ENCODE measurements around the gene CEP104.
A peak's percentile ranks its signal among the peaks of the same experiment; 100 is the strongest.

CEP104 gene

GRCh38 chr1:3900150-3900968, 43.3 kb upstream of the CEP104 start, which contains the start of gene C1orf174:
C1orf174 (minus strand) TSS chr1:3900272; CDS start chr1:3900186, 86 bp downstream.
- no peak for TF ChIP-seq CTCF (IDR thresholded peaks at IDR 0.05; ENCODE audit: control insufficient read depth, insufficient read depth, low read depth, low read length, missing control alignments)
- H3K4me3 ChIP-seq (ENCODE audit: control insufficient read depth, low read depth, low read length), result peak within 1 kb of the TSS; percentile 83
- peak; percentile 94 for DNase-seq (ENCODE audit: low read depth)

GRCh38 chr1:3899754-3900149, 42.7 kb upstream of the CEP104 start:
- DNase-seq (ENCODE audit: low read depth), result no peak

GRCh38 chr1:3898994-3899753, 42.2 kb upstream of the CEP104 start:
- no peak for TF ChIP-seq CTCF (IDR thresholded peaks at IDR 0.05; ENCODE audit: control insufficient read depth, insufficient read depth, low read depth, low read length, missing control alignments)
- DNase-seq (ENCODE audit: low read depth), result no peak
- peak overlapping the region; percentile 83 for H3K4me3 ChIP-seq (ENCODE audit: control insufficient read depth, low read depth, low read length)

More at GRCh38 chr1:3899754-3900149, 42.7 kb upstream of the CEP104 start:
- peak overlapping the region; percentile 83 for H3K4me3 ChIP-seq (ENCODE audit: control insufficient read depth, low read depth, low read length)
- peak; percentile 20 for TF ChIP-seq CTCF (IDR thresholded peaks at IDR 0.05; ENCODE audit: control insufficient read depth, insufficient read depth, low read depth, low read length, missing control alignments)

GRCh38 chr1:3898475-3898735, 41.4 kb upstream of the CEP104 start:
- no peak for DNase-seq (ENCODE audit: low read depth)
- no peak overlapping the region for H3K4me3 ChIP-seq (ENCODE audit: control insufficient read depth, low read depth, low read length)

GRCh38 chr1:3896396-3897000, 39.5 kb upstream of the CEP104 start:
- no peak for DNase-seq (ENCODE audit: low read depth)
- H3K4me3 ChIP-seq (ENCODE audit: control insufficient read depth, low read depth, low read length), result no peak overlapping the region
- no peak for TF ChIP-seq CTCF (IDR thresholded peaks at IDR 0.05; ENCODE audit: control insufficient read depth, insufficient read depth, low read depth, low read length, missing control alignments)

More at GRCh38 chr1:3898475-3898735, 41.4 kb upstream of the CEP104 start:
- TF ChIP-seq CTCF (IDR thresholded peaks at IDR 0.05; ENCODE audit: control insufficient read depth, insufficient read depth, low read depth, low read length, missing control alignments), result no peak

- no peak overlapping the region for H3K4me3 ChIP-seq (ENCODE audit: control insufficient read depth, low read depth, low read length)
- DNase-seq (ENCODE audit: low read depth), result no peak
- TF ChIP-seq CTCF (IDR thresholded peaks at IDR 0.05; ENCODE audit: control insufficient read depth, insufficient read depth, low read depth, low read length, missing control alignments), result no peak
These were observed 38.9 kb upstream of the CEP104 start for GRCh38 chr1:3895951-3896325.
